RWPE2 (cell line): ENCODE measurements around the gene USB1.

Source experiments
- ATAC-seq: fragments of 200-7000 bp; cut with Tn5 transposase; 3 replicates; pipeline ENCODE4 v1.9.1; 2021; ENCODE audit warnings: low read depth
- DNase-seq: peaks from one replicate; pipeline ENCODE4 v3.0.0-alpha.2; 2020; ENCODE audit warnings: low spot score
- H3K27ac ChIP-seq: fragments of 450-650 bp; 2 replicates; pipeline ENCODE4 v1.5.1; 2017; ENCODE audit warnings: mild to moderate bottlenecking; ENCODE audit not compliant: poor library complexity, severe bottlenecking
- H3K27me3 ChIP-seq: fragments of 250-450 bp; sonication (Bioruptor Pico); 2 replicates; pipeline ENCODE4 v1.5.1; 2021; ENCODE audit warnings: mild to moderate bottlenecking, moderate library complexity; ENCODE audit not compliant: insufficient read depth, poor library complexity, severe bottlenecking
- H3K36me3 ChIP-seq: fragments of 250-450 bp; sonication (Bioruptor Pico); 2 replicates; pipeline ENCODE4 v1.5.1; 2020; ENCODE audit warnings: low read depth, mild to moderate bottlenecking, moderate library complexity
- H3K4me1 ChIP-seq: fragments of 250-450 bp; sonication (Bioruptor Pico); 2 replicates; pipeline ENCODE4 v1.5.1; 2021; ENCODE audit warnings: mild to moderate bottlenecking, moderate library complexity; ENCODE audit not compliant: insufficient read depth, poor library complexity, severe bottlenecking
- H3K4me3 ChIP-seq: fragments of 250-450 bp; sonication (Bioruptor Pico); 2 replicates; pipeline ENCODE4 v1.5.1; 2021; ENCODE audit warnings: mild to moderate bottlenecking, moderate library complexity; ENCODE audit not compliant: severe bottlenecking
- H3K9me3 ChIP-seq: fragments of 250-450 bp; sonication (Bioruptor Pico); 2 replicates; pipeline ENCODE4 v1.5.1; 2021; ENCODE audit warnings: mild to moderate bottlenecking, moderate library complexity; ENCODE audit not compliant: severe bottlenecking
- TF ChIP-seq, protein P1 (sequence below): fragments of 450-650 bp; IDR thresholded peaks from one replicate; pipeline ENCODE4 v1.5.1; 2017; ENCODE audit warnings: mild to moderate bottlenecking, moderate library complexity; ENCODE audit not compliant: poor library complexity, severe bottlenecking

Gene USB1

DNA sequence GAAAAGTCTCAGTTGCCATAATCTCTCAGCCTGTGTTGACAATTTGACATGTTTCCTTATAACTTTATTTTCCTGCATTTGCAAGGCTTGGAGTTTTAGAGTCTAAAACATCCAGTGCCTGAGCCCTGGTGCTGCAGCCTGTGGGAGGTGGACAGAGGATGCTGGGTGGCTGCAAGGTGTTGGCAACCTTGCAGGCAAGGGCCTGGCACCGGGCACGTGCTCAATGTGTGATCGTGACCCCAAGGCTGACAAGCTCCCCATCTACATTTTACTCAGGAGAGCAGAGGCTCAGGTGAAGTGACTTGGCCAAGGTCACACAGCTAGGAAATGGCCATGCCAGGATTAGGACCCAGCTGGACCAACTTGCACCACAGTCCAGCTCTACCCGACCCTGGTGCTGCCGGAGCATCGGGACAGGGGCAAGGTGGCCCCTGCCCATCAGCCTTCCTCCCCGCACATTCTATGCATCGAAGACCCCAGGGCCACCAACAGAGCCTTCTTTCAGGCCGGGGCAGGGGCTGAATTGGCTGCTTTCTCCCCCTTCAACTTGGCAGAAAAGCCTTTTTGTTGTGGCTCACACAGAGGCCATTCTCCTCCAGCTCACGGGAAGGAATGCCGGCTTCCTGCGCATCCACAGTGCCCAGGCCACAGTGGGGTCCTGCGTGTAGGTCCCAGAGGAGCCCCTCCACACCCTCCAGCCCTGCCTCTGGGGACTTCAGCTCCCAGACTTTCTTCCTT, 47.5 kb downstream of the USB1 start:
- no peaks in the 10 kb centered on the region for H3K9me3 ChIP-seq
- no peak overlapping the region for H3K27ac ChIP-seq
- DNase-seq, result no peak
- no peaks in the 10 kb centered on the region for H3K4me1 ChIP-seq
- ATAC-seq, result no peak
- no peaks in the 10 kb centered on the region for H3K27me3 ChIP-seq
- H3K4me3 ChIP-seq, result no peak overlapping the region
- TF ChIP-seq, protein P1, sequence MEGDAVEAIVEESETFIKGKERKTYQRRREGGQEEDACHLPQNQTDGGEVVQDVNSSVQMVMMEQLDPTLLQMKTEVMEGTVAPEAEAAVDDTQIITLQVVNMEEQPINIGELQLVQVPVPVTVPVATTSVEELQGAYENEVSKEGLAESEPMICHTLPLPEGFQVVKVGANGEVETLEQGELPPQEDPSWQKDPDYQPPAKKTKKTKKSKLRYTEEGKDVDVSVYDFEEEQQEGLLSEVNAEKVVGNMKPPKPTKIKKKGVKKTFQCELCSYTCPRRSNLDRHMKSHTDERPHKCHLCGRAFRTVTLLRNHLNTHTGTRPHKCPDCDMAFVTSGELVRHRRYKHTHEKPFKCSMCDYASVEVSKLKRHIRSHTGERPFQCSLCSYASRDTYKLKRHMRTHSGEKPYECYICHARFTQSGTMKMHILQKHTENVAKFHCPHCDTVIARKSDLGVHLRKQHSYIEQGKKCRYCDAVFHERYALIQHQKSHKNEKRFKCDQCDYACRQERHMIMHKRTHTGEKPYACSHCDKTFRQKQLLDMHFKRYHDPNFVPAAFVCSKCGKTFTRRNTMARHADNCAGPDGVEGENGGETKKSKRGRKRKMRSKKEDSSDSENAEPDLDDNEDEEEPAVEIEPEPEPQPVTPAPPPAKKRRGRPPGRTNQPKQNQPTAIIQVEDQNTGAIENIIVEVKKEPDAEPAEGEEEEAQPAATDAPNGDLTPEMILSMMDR, result no peak
- no peaks in the 10 kb centered on the region for H3K36me3 ChIP-seq

DNA sequence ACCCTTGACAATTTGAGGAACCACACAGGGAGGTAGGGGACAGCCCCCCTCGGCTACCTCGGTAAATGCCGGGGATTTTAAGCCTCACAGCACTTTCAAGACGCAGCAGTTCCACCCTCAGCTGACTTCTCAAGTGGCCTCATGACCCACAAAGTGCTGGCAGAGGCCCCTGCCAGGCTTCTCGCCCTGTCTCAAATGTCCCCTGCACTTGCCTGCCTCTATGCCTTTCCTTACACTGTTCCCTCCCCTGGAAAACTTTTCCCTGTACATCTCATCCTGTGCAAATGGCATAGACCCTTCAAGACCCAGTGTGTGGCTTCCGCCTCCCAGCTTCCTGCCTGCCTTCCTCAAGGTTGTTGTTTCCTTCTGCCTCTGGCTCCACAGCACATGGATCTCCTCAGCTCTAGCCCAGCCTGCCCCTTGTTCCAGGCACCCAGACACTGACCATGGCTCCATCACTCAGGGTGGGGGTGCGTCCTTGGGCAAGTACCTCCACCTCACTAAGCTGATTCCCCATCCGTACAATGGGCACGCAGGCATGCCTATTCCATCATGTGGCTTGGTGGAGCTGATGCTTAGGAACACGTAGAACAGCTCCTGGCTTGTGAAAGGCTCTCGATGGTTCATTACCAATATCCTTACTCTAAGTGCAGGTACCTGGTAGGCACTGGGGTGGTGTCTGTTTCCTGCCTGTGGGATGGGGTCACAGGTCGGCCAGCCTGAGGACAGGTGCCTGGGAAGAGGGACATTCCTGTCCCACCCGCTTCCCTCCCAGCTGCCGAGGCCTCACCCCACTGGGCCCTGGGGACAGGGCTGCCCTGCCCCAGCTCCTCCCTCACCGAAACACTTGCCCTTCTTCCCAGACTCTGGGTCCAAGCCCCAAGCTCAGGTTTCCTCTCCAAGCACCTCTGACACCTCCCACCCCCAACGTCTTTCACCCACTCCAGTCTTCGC, 48.3 kb downstream of the USB1 start:
- no peaks in the 10 kb centered on the region for H3K36me3 ChIP-seq

DNA sequence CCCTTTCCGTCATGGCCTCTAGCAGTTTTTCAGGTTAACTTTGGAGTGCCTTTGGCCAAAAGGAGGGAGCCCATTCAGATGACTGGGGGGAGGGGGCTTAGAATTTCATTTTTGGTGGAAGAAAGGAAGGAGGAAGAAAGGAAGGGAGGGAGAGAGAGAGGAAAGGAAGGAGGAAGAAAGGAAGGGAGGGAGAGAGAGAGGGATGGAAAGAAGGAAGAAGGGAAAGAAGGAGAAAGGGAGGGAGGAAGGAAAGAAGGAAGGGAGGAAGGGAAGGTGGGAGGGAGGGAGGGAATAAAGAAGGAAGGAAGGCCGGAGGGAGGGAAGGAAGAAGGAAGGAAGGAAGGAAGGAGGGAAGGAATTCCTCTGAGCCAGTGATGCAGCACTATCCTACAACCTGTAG, 50.1 kb downstream of the USB1 start:
- Histone ChIP-seq H3K4me1 (no peaks in the 10 kb centered on the region), H3K36me3 (no peaks in the 10 kb centered on the region), H3K4me3 (no peak overlapping the region), H3K27ac (no peak overlapping the region), H3K27me3 (no peaks in the 10 kb centered on the region), H3K9me3 (no peaks in the 10 kb centered on the region)
- TF ChIP-seq, protein P1, result no peak
- ATAC-seq (no peak), DNase-seq (no peak)

More for the DNA sequence above, 48.3 kb downstream of the USB1 start:
- no peaks in the 10 kb centered on the region for H3K9me3 ChIP-seq
- no peaks in the 10 kb centered on the region for H3K27me3 ChIP-seq
- no peak overlapping the region for H3K27ac ChIP-seq
- TF ChIP-seq, protein P1, result no peak
- no peak for DNase-seq
- H3K4me1 ChIP-seq, result no peaks in the 10 kb centered on the region
- no peak overlapping the region for H3K4me3 ChIP-seq
- no peak for ATAC-seq

- Histone ChIP-seq H3K4me1 (no peaks in the 10 kb centered on the region), H3K9me3 (no peaks in the 10 kb centered on the region), H3K27ac (no peak overlapping the region), H3K4me3 (no peak overlapping the region), H3K27me3 (no peaks in the 10 kb centered on the region), H3K36me3 (no peaks in the 10 kb centered on the region)
- DNase-seq (no peak), ATAC-seq (0 out of 3 replicates have a peak, but pooled peaks have one; percentile 16)
- TF ChIP-seq, protein P1, result no peak
Observed at GRCh38 chr16:58051821-58052603, 50.8 kb downstream of the USB1 start.
